Raji (cell line): ENCODE measurements around the gene CREB1.
A peak's percentile ranks its signal among the peaks of the same experiment; 100 is the strongest.

Source experiments
- POLR2A ChIP-seq: IDR thresholded peaks from 2 replicates; pipeline ENCODE4 v1.6.1; 2011; ENCODE audit warnings: low read depth, low read length, control low read depth; ENCODE audit not compliant: insufficient read depth

Gene CREB1

GRCh38 chr2:207616185-207616584 lies 86.4 kb downstream of the CREB1 start:
- no peak for TF ChIP-seq POLR2A

DNA sequence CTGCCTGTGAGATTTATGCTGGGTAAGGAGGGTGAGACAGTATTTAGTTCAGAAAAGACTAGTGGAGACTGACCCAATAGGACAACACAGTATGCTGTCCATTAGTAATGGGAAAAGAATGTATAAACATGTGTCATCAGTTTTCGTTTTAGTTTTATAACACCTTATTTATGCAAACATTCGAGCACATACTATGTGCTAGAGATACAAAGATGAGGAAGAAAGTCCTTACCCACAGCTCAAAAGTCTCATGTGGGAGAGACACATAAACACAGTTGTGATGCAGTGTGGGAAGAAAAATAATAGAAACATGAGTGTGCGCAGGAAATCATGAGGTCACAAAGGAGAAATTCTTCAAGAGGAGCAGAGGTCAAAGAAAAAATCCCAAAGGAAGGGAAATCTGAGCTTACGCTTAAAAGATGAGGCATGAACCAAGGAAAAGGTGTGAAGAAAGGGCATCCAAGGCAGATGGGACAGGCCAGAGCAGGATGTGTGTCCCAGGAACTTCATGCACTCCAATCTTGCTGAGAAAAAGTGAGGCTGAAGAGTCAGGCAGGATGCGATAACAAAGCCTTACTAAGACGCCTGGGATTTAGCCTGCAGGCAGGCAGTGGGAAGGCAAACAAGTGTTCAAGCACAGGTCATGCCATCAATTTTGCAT lies 87.4 kb downstream of the CREB1 start:
- no peak for TF ChIP-seq POLR2A

DNA sequence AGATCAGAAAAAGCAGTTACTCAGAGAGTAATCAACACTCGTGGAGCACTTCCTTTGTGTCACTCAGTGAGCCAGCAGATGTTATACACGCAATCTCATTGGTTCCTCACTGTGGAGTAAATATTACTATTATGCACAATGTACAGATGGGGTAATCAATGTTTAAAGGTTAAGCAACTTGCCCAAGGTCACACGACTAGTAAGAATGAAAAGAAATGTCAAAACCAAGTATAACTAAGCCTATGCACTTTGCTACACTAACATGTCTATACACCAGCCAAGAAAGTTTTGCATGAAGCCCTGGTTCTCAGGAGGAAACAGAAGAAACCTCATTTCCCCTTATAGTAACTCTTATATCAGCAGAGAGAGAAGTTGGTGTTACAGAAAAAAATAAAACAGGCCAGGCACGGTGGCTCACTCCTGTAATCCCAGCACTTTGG lies 90.0 kb downstream of the CREB1 start:
- TF ChIP-seq POLR2A: no peak

GRCh38 chr2:207621501-207622039 lies 91.8 kb downstream of the CREB1 start:
- no peak for TF ChIP-seq POLR2A

- TF ChIP-seq POLR2A: peak; percentile 67
These were observed 94.6 kb downstream of the CREB1 start for GRCh38 chr2:207624185-207625013.

- peak; percentile 90 for TF ChIP-seq POLR2A
These were observed 95.5 kb downstream of the CREB1 start, which contains the start of gene METTL21A for GRCh38 chr2:207625014-207625907. Gene METTL21A, minus strand, starts transcription at chr2:207625394. Its CDS starts 1,019 bp downstream, at chr2:207624375.

DNA sequence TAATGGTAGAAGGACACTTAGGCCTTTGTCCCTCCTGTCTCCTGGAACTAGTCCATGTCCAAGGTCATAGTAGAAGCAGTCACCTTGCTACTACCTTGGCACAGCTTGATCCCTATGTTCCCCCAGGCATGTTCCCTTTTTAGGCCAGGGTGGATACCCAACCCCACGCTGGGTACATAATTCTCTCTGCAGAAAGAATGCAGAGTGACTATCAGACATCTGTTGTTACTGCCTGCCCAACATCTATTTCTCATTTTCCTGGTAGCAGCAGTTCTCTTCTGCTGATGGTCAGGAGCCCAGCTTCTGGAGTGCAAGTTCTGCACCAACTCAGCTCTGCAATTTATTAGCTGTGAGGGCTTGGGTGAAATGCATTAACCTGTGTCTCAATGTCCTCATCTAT lies 99.8 kb downstream of the CREB1 start:
- no peak for TF ChIP-seq POLR2A

DNA sequence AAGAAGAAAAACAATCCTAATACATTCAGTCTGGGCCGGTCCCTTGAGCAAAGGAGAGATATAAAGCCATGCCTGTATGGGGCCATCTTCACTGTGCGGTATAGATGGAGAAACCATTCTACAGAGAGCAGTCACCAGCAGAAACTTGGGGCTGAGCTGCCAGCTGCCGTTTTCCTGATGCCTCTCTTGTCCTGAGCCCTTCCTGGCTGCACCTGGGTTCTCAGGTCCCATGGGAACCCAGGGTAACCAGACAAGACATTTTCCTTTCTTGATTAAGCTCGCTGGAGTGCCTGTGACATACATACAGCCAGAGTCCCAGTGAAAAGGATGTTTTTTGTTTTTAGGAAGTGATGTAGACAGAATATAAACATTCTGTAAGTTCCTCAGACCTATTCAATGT lies 100.7 kb downstream of the CREB1 start:
- no peak for TF ChIP-seq POLR2A

DNA sequence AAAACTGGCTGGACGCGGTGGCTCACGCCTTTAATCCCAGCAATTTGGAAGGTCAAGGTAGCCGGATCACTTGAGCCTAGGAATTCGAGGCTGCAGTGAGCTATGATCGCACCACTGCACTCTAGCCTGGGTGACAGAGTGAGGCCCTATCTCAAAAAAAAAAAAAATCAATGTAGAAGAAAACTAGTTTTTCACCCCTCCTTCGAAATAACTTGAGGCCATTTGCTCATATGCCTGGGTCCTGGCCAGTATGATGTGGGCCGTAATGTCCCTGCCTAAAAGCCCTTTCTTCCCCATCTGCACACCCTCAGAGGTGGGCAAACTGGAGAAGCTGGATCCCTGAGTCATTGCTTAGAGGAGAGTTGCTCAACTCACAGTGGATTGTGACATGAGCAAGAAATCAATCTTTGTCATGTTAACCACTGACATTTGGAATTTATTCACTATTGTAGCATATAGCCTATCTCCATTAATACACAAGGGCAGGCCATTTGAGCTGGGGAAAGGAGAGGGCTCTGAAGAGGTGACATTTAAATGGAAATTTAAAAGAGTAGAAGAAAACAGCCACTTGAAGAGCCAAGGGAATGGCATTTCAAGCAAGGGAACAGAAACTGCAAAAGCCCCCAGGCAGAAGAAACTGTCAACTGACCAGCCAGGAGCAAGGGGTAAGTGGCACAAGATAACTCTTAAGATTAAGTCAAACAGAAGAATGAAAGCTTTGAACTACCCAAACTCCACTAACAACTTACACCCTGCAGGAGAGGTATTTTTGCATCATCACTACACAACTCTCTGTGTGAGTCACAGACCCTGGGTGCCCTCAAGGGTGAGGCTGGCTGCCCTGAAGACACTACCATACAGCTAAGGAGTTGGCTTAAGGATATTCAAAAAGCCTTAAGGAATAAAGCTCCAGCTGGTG lies 103.1 kb downstream of the CREB1 start:
- TF ChIP-seq POLR2A: no peak

GRCh38 chr2:207633686-207634085 lies 103.9 kb downstream of the CREB1 start:
- TF ChIP-seq POLR2A: no peak

- no peak for TF ChIP-seq POLR2A
These were observed 105.9 kb downstream of the CREB1 start for GRCh38 chr2:207635468-207636200.

DNA sequence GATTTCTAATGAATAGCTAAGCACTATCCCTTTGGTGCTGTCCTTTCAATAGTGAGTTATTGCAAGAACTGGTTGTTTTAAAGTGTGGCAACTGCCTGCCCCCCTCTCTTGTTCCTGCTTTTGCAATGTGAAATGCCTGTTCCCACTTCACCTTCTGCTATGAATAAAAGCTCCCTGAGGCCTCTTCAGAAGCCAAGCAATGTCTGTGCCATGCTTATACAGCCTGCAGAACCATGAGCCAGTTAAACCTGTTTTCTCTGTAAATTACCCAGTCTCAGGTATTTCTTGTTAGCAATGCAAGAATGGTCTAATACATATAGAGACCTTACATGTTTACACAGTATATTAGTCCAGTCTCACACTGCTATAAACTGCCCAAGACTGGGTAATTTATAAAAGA lies 110.4 kb downstream of the CREB1 start:
- TF ChIP-seq POLR2A: no peak

- no peak for TF ChIP-seq POLR2A
These were observed 110.9 kb downstream of the CREB1 start for GRCh38 chr2:207640661-207641060.
